Measurements from ENCODE around the gene OPTC.

DNA sequence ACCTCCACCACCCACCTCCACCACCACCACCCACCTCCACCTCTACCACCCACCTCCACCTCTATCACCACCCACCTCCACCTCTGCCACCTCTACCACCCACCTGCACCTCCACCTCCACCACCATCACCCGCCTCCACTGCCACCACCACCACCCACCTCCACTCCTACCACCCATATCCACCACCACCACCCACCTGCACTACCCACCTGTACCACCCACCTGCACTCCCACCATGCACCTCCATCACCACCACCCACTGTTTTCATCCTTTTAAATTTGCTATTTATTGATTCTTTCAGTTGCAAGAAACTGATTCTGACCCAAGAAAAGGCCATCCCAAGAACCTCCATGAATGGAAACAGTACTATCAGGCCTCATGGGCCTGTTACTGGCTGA is 6.3 kb downstream of the OPTC start:
- TF ChIP-seq POLR2AphosphoS5 (IDR thresholded peaks at IDR 0.05; ENCODE audit: low read depth, low read length) (no peak), TAF1 (IDR thresholded peaks at IDR 0.05; ENCODE audit: borderline replicate concordance, low read depth, low read length) (no peak)
